CD4-positive, CD25-positive, alpha-beta regulatory T cell (primary cell): Measurements from ENCODE around the gene WDR91. TPM values are rescaled to one million over a fixed set of nuclear protein-coding genes. Genes with fewer than 3 reads are reported as not detected.

ENCODE experiments used
- ATAC-seq, 2 donors: fragments of 150-1000 bp; cut with Tn5 transposase; one replicate each; pipeline ENCODE4 v1.10.0; 2021; ENCODE audit warnings: low read depth in 2 of 2, moderate number of reproducible peaks in 2 of 2, moderate library complexity in 1 of 2
- DNase-seq, 3 donors: peaks; one replicate each; pipeline versions ENCODE4 v3.0.0 to v3.0.0-alpha.2; 2012 to 2022; ENCODE audit warnings: mixed read lengths in 1 of 3
- H3K27ac ChIP-seq: one replicate; pipeline ENCODE4 v1.7.0; 2013; ENCODE audit warnings: mild to moderate bottlenecking, low read length; ENCODE audit not compliant: insufficient read depth, poor library complexity, severe bottlenecking
- H3K27me3 ChIP-seq: one replicate; pipeline ENCODE4 v1.7.0; 2013; ENCODE audit warnings: low read length; ENCODE audit not compliant: control insufficient read depth, insufficient read depth
- H3K36me3 ChIP-seq: one replicate; pipeline ENCODE4 v1.7.0; 2013; ENCODE audit warnings: mild to moderate bottlenecking, low read length, moderate library complexity; ENCODE audit not compliant: control insufficient read depth, insufficient read depth
- H3K4me1 ChIP-seq: 2 replicates; pipeline ENCODE4 v1.7.0; 2013; ENCODE audit warnings: mild to moderate bottlenecking, low read length; ENCODE audit not compliant: insufficient read depth, control insufficient read depth, poor library complexity, severe bottlenecking
- H3K4me3 ChIP-seq: one replicate; pipeline ENCODE4 v1.7.0; 2013; ENCODE audit warnings: low read depth, mild to moderate bottlenecking, low read length, moderate library complexity
- H3K9me3 ChIP-seq, 2 experiments: 1 replicate in 1 of 2; 2 replicates in 1 of 2; pipeline ENCODE4 v1.7.0; 2013; ENCODE audit warnings: low read length in 2 of 2, mild to moderate bottlenecking in 1 of 2, moderate library complexity in 1 of 2; ENCODE audit not compliant: control insufficient read depth in 2 of 2
- H3K27ac Mint-ChIP-seq, 3 donors: one replicate each; pipeline ENCODE4 v1.8.0; 2020 to 2022; ENCODE audit warnings: mild to moderate bottlenecking in 3 of 3, mixed read lengths in 3 of 3, moderate library complexity in 2 of 3
- H3K27me3 Mint-ChIP-seq: one replicate; pipeline ENCODE4 v1.8.0; 2022; ENCODE audit warnings: mild to moderate bottlenecking, mixed read lengths
- H3K36me3 Mint-ChIP-seq: one replicate; pipeline ENCODE4 v1.8.0; 2020; ENCODE audit warnings: mixed read lengths
- H3K4me1 Mint-ChIP-seq, 4 donors: one replicate each; pipeline ENCODE4 v1.8.0; 2020 to 2022; ENCODE audit warnings: mixed read lengths in 4 of 4, mild to moderate bottlenecking in 1 of 4
- H3K4me3 Mint-ChIP-seq, 4 donors: one replicate each; pipeline ENCODE4 v1.8.0; 2020 to 2022; ENCODE audit warnings: mild to moderate bottlenecking in 4 of 4, mixed read lengths in 4 of 4, moderate library complexity in 3 of 4
- H3K9me3 Mint-ChIP-seq, 7 donors: one replicate each; pipeline ENCODE4 v1.8.0; 2020 to 2022; ENCODE audit warnings: mixed read lengths in 7 of 7, mild to moderate bottlenecking in 3 of 7, moderate library complexity in 2 of 7
- polyA plus RNA-seq, 4 donors: library from polyadenylated mRNA; unstranded; fragments of 300-500 nt; fragmentation: Illumina TruSeq; gene quantifications; one replicate each; pipeline ENCODE4 v1.2.3, GENCODE V29; 2021
- total RNA-seq: library from RNA; stranded (reverse); gene quantifications from one replicate; pipeline ENCODE4 v1.2.3, GENCODE V29; 2022

WDR91 gene
- total and polyA plus RNA-seq, 5 donors from 2014 or later: 3.4 to 34.9 (median 4.6) TPM

DNA sequence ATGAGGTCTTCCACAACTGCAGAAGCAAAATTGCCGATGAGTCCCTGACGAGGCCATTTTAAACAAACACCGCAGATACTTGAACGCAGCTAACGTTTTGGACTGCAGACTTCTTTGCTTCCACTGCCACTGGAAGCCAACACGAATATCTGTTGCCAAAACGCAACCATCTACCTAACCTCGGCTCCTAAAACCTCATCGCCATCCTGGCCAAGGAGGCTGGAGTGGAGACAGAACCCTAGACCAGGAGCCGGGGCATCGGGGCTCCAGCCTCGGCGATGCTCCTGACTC, 493 bp downstream of the WDR91 start:
- ATAC-seq: peak in 1 of 2 donors; percentile 0
- H3K4me1 Mint-ChIP-seq: peaks cover 22 to 48% (median 30%) of the 10 kb centered on the region in 4 donors
- H3K27me3 Mint-ChIP-seq: peaks cover 6% of the 10 kb centered on the region
- peak in 1 of 3 donors; percentile 50 for DNase-seq
- H3K27ac Mint-ChIP-seq: peak overlapping the region in 2 of 3 donors; percentile 96
- H3K9me3 Mint-ChIP-seq: peaks cover 0 to 2% (median 0%) of the 10 kb centered on the region in 7 donors
- Histone ChIP-seq H3K4me3 (peak overlapping the region; percentile 94), H3K9me3 (no peaks in the 10 kb centered on the region), H3K4me1 (peaks cover 14% of the 10 kb centered on the region), H3K36me3 (peaks cover 3% of the 10 kb centered on the region), H3K27ac (peak overlapping the region; percentile 80), H3K27me3 (no peaks in the 10 kb centered on the region)
- peaks cover 5% of the 10 kb centered on the region for H3K36me3 Mint-ChIP-seq
- H3K4me3 Mint-ChIP-seq: peak overlapping the region; percentile 94 to 98 (median 96)

- no peak overlapping the region for H3K27ac Mint-ChIP-seq
- no peak for ATAC-seq
- no peak overlapping the region for H3K4me3 ChIP-seq
- H3K4me3 Mint-ChIP-seq: peak overlapping the region in 3 of 4 donors; percentile 43 to 96 (median 94)
- H3K9me3 ChIP-seq: no peaks in the 10 kb centered on the region
- H3K27ac ChIP-seq: no peak overlapping the region
- DNase-seq: no peak
- peaks cover 14% of the 10 kb centered on the region for H3K36me3 ChIP-seq
- H3K9me3 Mint-ChIP-seq: no peaks in the 10 kb centered on the region
- H3K27me3 Mint-ChIP-seq: peaks cover 5% of the 10 kb centered on the region
- H3K4me1 ChIP-seq: peaks cover 14% of the 10 kb centered on the region
- H3K36me3 Mint-ChIP-seq: peaks cover 10% of the 10 kb centered on the region
- H3K4me1 Mint-ChIP-seq: peaks cover 22 to 51% (median 33%) of the 10 kb centered on the region in 4 donors
- no peaks in the 10 kb centered on the region for H3K27me3 ChIP-seq
Observed at GRCh38 chr7:135209225-135209834, 2.0 kb downstream of the WDR91 start.

- no peaks in the 10 kb centered on the region for H3K9me3 Mint-ChIP-seq
- no peak for ATAC-seq
- H3K27me3 ChIP-seq: no peaks in the 10 kb centered on the region
- no peaks in the 10 kb centered on the region for H3K9me3 ChIP-seq
- peaks cover 21% of the 10 kb centered on the region for H3K36me3 ChIP-seq
- H3K27ac Mint-ChIP-seq: peak overlapping the region in 1 of 3 donors; percentile 24
- no peaks in the 10 kb centered on the region for H3K27me3 Mint-ChIP-seq
- peaks cover 19% of the 10 kb centered on the region for H3K36me3 Mint-ChIP-seq
- peak overlapping the region in 3 of 4 donors; percentile 16 to 94 (median 53) for H3K4me3 Mint-ChIP-seq
- H3K4me1 ChIP-seq: peaks cover 14% of the 10 kb centered on the region
- DNase-seq: no peak
- no peak overlapping the region for H3K27ac ChIP-seq
- H3K4me1 Mint-ChIP-seq: peaks cover 26 to 57% (median 36%) of the 10 kb centered on the region in 4 donors
- no peak overlapping the region for H3K4me3 ChIP-seq
Observed at GRCh38 chr7:135208102-135208793, 3.1 kb downstream of the WDR91 start.

DNA sequence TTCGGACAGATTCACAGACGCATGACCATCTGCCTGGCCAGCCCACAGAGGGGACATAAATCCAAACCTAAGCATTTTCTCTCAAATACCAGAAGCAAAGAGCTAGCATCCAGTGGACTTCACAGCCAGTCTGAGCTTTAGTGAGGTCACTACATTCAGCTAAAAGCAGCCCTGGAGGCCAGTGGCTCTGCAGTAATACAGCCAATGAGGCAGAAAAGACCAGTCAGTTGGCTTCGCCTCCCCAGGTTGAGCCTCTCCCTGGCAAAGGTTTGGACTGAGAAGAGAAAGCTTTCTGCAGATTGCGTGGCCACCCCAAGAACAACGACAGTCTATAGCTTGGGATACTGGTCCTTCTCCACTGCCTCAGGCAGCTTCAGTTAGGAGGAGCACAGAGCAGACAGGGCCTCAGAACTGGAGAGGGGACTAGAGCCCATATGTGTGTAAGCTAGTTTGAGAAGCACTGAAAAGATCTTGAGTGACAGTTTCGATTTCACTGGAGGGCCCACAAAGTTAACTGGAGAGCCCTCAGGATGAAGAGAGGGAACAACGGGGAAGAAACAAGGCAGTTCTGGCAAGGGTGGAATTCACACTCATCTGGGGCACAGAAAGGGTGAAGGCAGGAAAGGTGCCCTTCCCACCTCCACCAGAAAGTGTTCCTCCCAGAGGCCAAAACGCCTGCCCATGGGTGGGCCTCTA, 3.8 kb downstream of the WDR91 start:
- peaks cover 24% of the 10 kb centered on the region for H3K36me3 ChIP-seq
- Mint-ChIP-seq H3K4me3 (peak overlapping the region; percentile 26 to 94 (median 52)), H3K27me3 (no peaks in the 10 kb centered on the region), H3K36me3 (peaks cover 19% of the 10 kb centered on the region), H3K9me3 (no peaks in the 10 kb centered on the region), H3K27ac (peak overlapping the region in 2 of 3 donors; percentile 24 to 37), H3K4me1 (peaks cover 26 to 62% (median 38%) of the 10 kb centered on the region in 4 donors)
- peaks cover 16% of the 10 kb centered on the region for H3K4me1 ChIP-seq
- H3K27ac ChIP-seq: no peak overlapping the region
- H3K9me3 ChIP-seq: no peaks in the 10 kb centered on the region
- ATAC-seq: no peak
- DNase-seq: no peak
- H3K4me3 ChIP-seq: no peak overlapping the region
- H3K27me3 ChIP-seq: no peaks in the 10 kb centered on the region

- peaks cover 25% of the 10 kb centered on the region for H3K36me3 ChIP-seq
- peak overlapping the region in 1 of 3 donors; percentile 37 for H3K27ac Mint-ChIP-seq
- peaks cover 29 to 67% (median 39%) of the 10 kb centered on the region in 4 donors for H3K4me1 Mint-ChIP-seq
- H3K27me3 Mint-ChIP-seq: no peaks in the 10 kb centered on the region
- H3K4me3 ChIP-seq: no peak overlapping the region
- H3K4me1 ChIP-seq: peaks cover 16% of the 10 kb centered on the region
- DNase-seq: no peak
- peaks cover 23% of the 10 kb centered on the region for H3K36me3 Mint-ChIP-seq
- ATAC-seq: no peak
- peak overlapping the region in 3 of 4 donors; percentile 26 to 94 (median 73) for H3K4me3 Mint-ChIP-seq
- no peaks in the 10 kb centered on the region for H3K27me3 ChIP-seq
- no peaks in the 10 kb centered on the region for H3K9me3 Mint-ChIP-seq
- no peak overlapping the region for H3K27ac ChIP-seq
- H3K9me3 ChIP-seq: no peaks in the 10 kb centered on the region
Observed at GRCh38 chr7:135206941-135207391, 4.4 kb downstream of the WDR91 start.

GRCh38 chr7:135205850-135206249, 5.5 kb downstream of the WDR91 start:
- H3K36me3 Mint-ChIP-seq: peaks cover 30% of the 10 kb centered on the region
- no peaks in the 10 kb centered on the region for H3K27me3 Mint-ChIP-seq
- Histone ChIP-seq H3K4me1 (peaks cover 11% of the 10 kb centered on the region), H3K27me3 (no peaks in the 10 kb centered on the region), H3K27ac (no peak overlapping the region), H3K4me3 (no peak overlapping the region), H3K36me3 (peaks cover 36% of the 10 kb centered on the region), H3K9me3 (no peaks in the 10 kb centered on the region)
- H3K27ac Mint-ChIP-seq: no peak overlapping the region
- no peak overlapping the region for H3K4me3 Mint-ChIP-seq
- H3K4me1 Mint-ChIP-seq: peaks cover 20 to 64% (median 38%) of the 10 kb centered on the region in 4 donors
- no peaks in the 10 kb centered on the region for H3K9me3 Mint-ChIP-seq
- no peak for ATAC-seq
- no peak for DNase-seq

DNA sequence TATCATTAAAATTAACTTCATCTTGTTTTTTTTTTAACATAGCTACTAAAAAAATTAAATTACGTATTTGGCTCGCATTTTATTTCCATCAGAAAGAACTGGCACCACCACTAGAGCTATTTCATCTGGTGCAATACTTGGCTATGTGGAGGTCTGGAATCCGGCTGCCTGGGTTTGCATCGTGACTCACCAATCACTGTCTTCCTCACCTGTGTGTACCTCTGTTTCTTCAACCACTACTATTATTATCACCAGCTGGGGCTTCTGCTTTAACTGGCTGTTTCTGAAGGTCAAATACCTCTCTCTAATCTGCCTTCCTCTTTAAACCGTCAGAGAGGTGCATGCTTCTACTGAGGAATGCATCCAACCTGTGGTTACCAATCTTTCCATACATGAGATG, 6.5 kb downstream of the WDR91 start:
- H3K9me3 ChIP-seq: no peaks in the 10 kb centered on the region
- no peak overlapping the region for H3K4me3 ChIP-seq
- ATAC-seq: no peak
- H3K27ac ChIP-seq: no peak overlapping the region
- no peaks in the 10 kb centered on the region for H3K27me3 ChIP-seq
- H3K4me3 Mint-ChIP-seq: no peak overlapping the region
- H3K27ac Mint-ChIP-seq: no peak overlapping the region
- H3K4me1 ChIP-seq: peaks cover 3% of the 10 kb centered on the region
- no peak for DNase-seq
- H3K27me3 Mint-ChIP-seq: no peaks in the 10 kb centered on the region
- H3K9me3 Mint-ChIP-seq: no peaks in the 10 kb centered on the region
- peaks cover 43% of the 10 kb centered on the region for H3K36me3 ChIP-seq
- H3K4me1 Mint-ChIP-seq: peaks cover 20 to 56% (median 31%) of the 10 kb centered on the region in 4 donors
- peaks cover 35% of the 10 kb centered on the region for H3K36me3 Mint-ChIP-seq
